Activated CD4-positive, alpha-beta T cell treated with anti-CD3 and anti-CD28 coated beads for 24 hours (primary cell): Measurements from ENCODE around the gene GPR171.
"Not testable (repeated sequence)": the region's sequence is repeated elsewhere in the genome, so short reads cannot be mapped to it uniquely, and the experiment has no call there.

Experiments used
- DNase-seq, 2 donors: peaks; one replicate each; pipeline ENCODE4 v3.0.0-alpha.2; 2020; ENCODE audit warnings: low read depth in 2 of 2

Gene GPR171

DNA sequence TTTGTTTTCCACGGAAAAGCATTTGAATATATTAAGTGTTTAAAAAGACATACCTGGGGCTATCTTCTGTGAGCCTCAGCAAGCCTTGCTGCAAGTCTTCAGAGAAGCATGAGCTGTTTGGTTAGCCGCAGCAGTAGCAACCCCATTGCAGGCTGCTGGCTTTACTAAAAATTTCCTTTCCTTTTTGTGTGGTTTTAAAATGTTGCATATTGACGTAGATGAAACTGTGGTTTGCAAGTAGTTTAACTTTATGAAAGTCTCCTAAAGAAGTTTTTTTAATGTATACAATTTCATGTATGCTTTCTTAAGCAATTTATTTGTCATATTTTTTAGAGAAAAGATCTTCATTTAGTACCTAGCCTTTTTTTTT lies at the start of gene GPR171:
GPR171 (minus strand) TSS at position 166 of the 370 bp plus-strand sequence. CDS start 3,830 bp downstream, outside the sequence.
- peak in 1 of 2 donors; percentile 35 for DNase-seq

- no peak for DNase-seq
Observed at GRCh38 chr3:151248772-151249337, 45.8 kb upstream of the GPR171 start.

- DNase-seq = not testable (repeated sequence)
Observed at GRCh38 chr3:151242006-151242405, 39.0 kb upstream of the GPR171 start.

DNA sequence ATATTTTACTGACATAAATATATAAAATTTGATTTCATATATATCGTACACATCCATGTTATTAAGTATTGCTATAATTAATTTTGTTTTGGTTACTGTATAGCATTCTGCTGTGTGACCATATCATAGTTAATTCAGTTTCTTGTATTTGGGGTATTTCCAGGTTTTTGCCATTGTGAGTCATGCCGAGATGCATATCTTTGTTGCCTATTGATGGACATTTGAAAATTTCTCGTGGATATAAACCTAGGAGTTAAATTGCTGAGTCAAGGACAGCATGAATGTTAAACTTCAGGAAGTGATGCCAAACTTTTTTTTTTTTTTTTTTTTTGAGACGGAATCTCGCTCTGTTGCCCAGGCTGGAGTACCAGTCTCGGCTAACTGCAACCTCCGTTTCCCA lies 33.7 kb upstream of the GPR171 start:
- no peak for DNase-seq

DNA sequence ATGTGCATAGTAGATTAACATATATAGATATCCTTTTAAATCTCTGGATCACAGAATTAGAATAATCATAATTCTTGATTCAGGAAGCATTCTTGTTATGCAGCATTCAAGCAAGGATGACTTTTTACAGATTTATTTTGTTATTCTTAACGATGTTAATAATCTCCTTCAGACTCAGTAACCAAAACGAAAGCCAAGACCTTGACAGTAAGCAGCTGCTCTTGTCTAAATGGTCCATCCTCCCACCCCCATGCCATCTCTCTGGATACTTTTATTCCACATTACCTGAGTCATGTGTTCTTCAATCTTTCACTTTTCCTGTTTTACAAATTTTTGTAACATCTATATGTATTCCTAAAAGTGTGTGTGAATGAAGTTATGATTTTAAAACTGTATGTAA lies 33.3 kb upstream of the GPR171 start:
- no peak for DNase-seq

- no peak for DNase-seq
Observed at GRCh38 chr3:151234825-151235224, 31.8 kb upstream of the GPR171 start.

- no peak for DNase-seq
Observed at GRCh38 chr3:151232991-151233390, 30.0 kb upstream of the GPR171 start.

- not testable (repeated sequence) for DNase-seq
Observed at GRCh38 chr3:151232403-151232802, 29.4 kb upstream of the GPR171 start.

GRCh38 chr3:151230646-151231045 lies 27.6 kb upstream of the GPR171 start:
- DNase-seq = no peak

DNA sequence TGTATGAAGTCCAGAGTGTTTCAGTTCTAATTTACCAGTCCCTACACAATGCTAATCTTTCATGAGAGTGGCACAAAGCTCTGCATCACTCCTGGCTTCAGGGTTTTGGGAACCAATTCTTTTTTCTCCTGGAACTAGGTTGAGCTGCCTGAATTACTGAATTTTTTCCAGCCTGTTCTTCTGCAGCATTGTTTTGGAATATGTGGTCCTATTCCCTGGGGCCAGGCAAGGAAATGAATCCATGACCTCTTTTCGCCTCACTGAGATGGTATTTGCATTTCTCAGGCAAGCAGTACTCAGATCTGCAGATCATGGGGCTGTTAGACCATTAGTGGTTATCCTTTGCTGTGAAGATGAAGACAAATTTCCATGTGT lies 25.6 kb upstream of the GPR171 start:
- DNase-seq = no peak

- peak; percentile 73 to 75 for DNase-seq
Observed at GRCh38 chr3:151227807-151228665, 25.0 kb upstream of the GPR171 start.

DNA sequence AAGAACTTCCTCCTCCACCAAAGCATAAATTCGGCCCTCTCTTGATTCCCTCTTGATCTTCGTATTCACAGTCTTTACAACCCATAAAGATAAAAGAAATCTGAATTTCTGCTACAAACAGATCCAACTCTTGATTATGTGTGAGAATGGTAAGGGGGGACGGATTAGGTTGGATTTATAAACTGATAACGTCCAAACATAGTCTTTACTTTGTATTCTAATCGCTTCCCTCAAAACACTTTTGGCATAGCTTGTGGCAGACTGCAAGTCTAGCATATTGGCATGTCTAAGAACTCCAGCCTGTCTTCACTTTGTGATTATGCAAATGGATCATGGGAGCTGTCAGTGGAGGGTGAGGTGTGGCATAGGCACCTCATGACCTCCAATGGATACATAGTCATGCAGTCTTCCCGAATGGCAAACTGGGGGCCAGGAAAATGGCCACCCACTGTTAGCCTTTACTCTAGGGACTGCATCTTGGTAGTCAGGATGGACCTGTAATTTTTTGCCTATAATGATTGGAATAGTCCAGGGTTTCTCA lies 24.3 kb upstream of the GPR171 start:
- DNase-seq = no peak

DNA sequence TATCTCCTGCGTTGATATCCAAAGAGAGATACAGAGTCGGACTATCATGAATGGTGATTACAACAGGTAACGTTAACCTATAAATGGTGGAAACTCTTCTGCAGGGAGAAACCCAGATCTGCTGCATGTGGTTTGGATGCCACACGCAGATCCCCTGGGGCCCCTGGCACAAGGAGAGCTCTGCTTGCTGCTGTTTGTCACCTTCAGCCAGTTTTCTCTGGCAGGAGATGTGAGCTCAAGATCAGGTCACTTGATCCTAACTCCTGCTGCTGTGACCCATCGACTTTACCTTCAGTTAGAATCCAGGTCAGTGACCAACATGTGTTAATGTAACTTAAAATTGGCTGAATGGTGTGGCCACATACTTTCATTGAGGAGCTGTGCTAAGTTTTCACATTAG lies 23.8 kb upstream of the GPR171 start:
- no peak for DNase-seq

DNA sequence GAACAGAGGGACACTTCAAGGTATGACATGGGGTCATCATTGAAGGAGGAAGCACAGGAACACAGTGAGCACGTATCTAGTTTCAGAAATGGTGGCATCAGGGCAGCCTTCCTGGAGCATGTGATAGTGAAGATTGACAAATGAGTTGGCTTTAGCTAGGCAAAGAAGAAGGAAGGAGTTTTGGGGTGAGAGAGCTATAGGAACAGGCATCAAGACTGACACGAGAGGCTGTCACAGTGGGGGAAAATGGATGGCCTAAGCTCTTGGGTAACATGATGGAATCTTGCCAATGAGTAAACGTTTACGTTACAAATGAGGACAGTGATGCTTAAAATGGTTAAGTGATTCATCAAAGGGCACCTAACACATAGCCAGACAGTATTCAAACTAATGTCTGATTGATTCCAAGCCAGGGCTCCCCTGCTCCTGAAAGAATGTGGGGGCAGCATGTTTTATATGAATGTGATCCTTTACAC lies 23.1 kb upstream of the GPR171 start:
- DNase-seq = no peak

GRCh38 chr3:151225040-151225975 lies 22.3 kb upstream of the GPR171 start:
- no peak for DNase-seq

- no peak for DNase-seq
Observed at GRCh38 chr3:151224268-151224866, 21.4 kb upstream of the GPR171 start.

DNA sequence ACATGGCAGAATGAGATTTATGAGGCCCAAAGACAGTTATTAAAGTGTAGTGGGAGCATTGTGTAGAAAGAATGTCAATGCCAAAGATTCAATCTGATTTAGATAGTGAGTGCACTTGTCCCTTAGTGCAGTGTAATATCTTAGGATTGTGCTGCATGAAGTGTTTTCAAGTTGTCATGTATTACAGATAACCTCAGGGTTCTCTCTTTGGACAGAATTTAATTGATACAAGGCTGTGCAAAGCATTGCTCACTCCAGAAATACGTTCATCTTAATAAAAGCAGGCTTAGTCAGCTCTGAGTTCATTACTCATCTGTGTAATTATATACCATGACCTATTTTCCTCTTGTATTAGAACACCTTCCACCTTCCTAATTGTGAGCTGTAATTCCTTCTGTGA lies 16.0 kb upstream of the GPR171 start:
- DNase-seq = no peak

GRCh38 chr3:151218136-151218535 lies 15.1 kb upstream of the GPR171 start:
- DNase-seq = no peak

GRCh38 chr3:151216641-151217607 lies 13.9 kb upstream of the GPR171 start:
- no peak for DNase-seq

DNA sequence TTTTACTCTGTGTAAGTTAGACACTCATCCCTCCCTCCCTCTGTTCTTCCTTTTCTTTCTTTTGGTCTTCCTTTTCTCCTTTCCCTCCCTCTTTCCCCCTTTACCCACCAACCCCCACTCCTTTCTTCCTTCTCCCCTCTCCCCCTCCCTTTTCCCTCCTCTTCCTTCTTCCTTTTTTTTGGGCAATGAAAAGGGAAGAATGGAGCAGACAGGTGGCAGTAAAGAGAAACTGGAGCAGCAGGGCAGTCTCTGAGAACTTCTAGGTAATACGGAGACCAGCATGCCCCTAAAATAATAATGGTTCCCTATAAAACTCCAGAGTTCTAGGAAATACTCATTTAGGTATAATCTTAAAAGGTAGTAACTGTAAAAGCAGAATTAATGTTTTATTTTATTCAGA lies 11.4 kb upstream of the GPR171 start:
- no peak for DNase-seq
